Osteoblast (primary cell): Measurements from ENCODE around the gene PKIG. TPM values are rescaled to one million over a fixed set of nuclear protein-coding genes. Genes with fewer than 3 reads are reported as not detected.
A peak's percentile ranks its signal among the peaks of the same experiment; 100 is the strongest.

Experiments used
- DNase-seq: peaks from one replicate; pipeline ENCODE4 v3.0.0; 2011; ENCODE audit warnings: low spot score, mixed read lengths; ENCODE audit not compliant: insufficient read length; ENCODE audit errors: missing footprints
- H2AFZ ChIP-seq: 2 replicates; pipeline ENCODE4 v1.6.0; 2011; ENCODE audit warnings: mild to moderate bottlenecking, low read length
- H3K27ac ChIP-seq: 2 replicates; pipeline ENCODE4 v1.5.1; 2011; ENCODE audit warnings: mild to moderate bottlenecking, low read depth, low read length, moderate library complexity
- H3K27me3 ChIP-seq: 2 replicates; pipeline ENCODE4 v1.6.0; 2012; ENCODE audit warnings: mild to moderate bottlenecking, control low read depth, inconsistent platforms, low read length, moderate library complexity; ENCODE audit not compliant: insufficient read depth
- H3K36me3 ChIP-seq: 2 replicates; pipeline ENCODE4 v1.5.1; 2011; ENCODE audit warnings: mild to moderate bottlenecking, low read length, control low read depth, moderate library complexity; ENCODE audit not compliant: insufficient read depth
- H3K4me1 ChIP-seq: 2 replicates; pipeline ENCODE4 v1.5.1; 2011; ENCODE audit warnings: mild to moderate bottlenecking, low read length, control low read depth, moderate library complexity; ENCODE audit not compliant: insufficient read depth
- H3K4me2 ChIP-seq: 2 replicates; pipeline ENCODE4 v1.6.0; 2011; ENCODE audit warnings: mild to moderate bottlenecking, low read length; ENCODE audit not compliant: insufficient read depth
- H3K4me3 ChIP-seq: fragments of 200-600 bp; sonication (generic); 3 replicates; pipeline ENCODE4 v1.5.1; 2012; ENCODE audit warnings: mild to moderate bottlenecking, low read length, inconsistent platforms; ENCODE audit not compliant: insufficient read depth
- H3K79me2 ChIP-seq: 2 replicates; pipeline ENCODE4 v1.6.0; 2012; ENCODE audit warnings: mild to moderate bottlenecking, low read length, control low read depth, inconsistent platforms; ENCODE audit not compliant: insufficient read depth
- H3K9me3 ChIP-seq: 2 replicates; pipeline ENCODE4 v1.5.1; 2011; ENCODE audit warnings: low read depth, low read length, control low read depth
- H4K20me1 ChIP-seq: 2 replicates; pipeline ENCODE4 v1.6.0; 2012; ENCODE audit warnings: mild to moderate bottlenecking, low read length, control low read depth; ENCODE audit not compliant: insufficient read depth
- CTCF ChIP-seq: IDR thresholded peaks from 2 replicates; pipeline ENCODE4 v1.5.1; 2011; ENCODE audit warnings: mild to moderate bottlenecking, low read depth, low read length, moderate library complexity; ENCODE audit errors: extremely low read depth
- total RNA-seq: library from RNA; depleted of rRNA; stranded (reverse); fragments of >200 nt; gene quantifications from 2 replicates; pipeline ENCODE4 v1.2.3, GENCODE V29; 2012

The PKIG gene
- total RNA-seq, 1 donor = 107 TPM

- TF ChIP-seq CTCF = no peak
Observed at GRCh38 chr20:44552050-44552449, 30.3 kb upstream of the PKIG start.

GRCh38 chr20:44552568-44552949 is 29.8 kb upstream of the PKIG start:
- Histone ChIP-seq H3K4me1 (peaks cover 34% of the 10 kb centered on the region), H2AFZ (peak overlapping the region; percentile 6), H3K27ac (peak overlapping the region; percentile 57)

More at GRCh38 chr20:44552050-44552449, 30.3 kb upstream of the PKIG start:
- H3K4me1 ChIP-seq = peaks cover 35% of the 10 kb centered on the region
- H3K79me2 ChIP-seq = peaks cover 23% of the 10 kb centered on the region
- H3K4me3 ChIP-seq = no peak overlapping the region
- no peaks in the 10 kb centered on the region for H4K20me1 ChIP-seq
- no peaks in the 10 kb centered on the region for H3K27me3 ChIP-seq
- no peak overlapping the region for H3K27ac ChIP-seq
- no peaks in the 10 kb centered on the region for H3K36me3 ChIP-seq
- no peaks in the 10 kb centered on the region for H3K9me3 ChIP-seq
- no peak for DNase-seq
- H3K4me2 ChIP-seq = no peak overlapping the region
- no peak overlapping the region for H2AFZ ChIP-seq

DNA sequence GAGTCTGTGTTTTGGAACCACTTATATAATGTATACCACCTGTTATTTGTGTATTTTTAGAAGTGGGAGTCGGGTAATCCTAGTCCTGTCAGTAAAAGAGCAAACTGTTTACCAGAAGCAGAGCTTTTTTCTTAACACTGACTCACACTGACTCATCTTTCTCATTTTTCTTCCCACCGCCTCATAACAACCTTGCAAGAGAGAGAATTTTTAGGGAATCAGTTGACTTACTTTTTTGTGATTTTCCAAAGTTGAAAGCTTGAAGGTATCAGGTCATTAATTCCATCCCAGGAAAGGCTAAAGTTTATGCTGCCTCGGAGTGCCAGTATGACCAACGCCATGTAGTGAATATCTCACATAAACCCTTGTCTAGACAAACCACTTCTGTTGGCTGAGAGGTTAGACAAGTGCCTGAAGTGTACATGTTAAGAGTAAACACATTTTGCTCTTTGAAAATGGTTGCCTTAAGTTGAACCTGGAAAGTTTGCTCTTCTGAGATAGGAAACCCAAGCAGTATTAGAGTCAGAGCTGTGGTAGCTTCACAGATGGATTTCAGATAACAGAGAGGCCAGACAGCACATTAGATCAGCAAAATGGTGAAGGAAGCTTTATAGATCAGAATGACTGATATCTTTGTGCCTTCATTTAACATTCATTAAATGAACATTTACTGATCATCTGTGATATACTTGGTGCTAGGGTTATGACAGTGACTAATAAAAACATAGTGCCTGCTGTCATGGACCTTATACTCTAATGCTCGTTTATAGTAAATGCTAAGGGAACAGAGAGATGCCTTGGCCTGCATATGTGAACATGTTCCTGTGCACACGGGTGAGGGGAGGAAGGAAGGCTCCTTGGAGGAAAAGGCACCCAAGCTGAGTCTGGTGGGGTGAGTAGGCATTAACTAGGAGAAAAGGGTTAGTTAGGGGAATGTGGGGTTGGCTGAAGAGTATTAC is 29.1 kb upstream of the PKIG start:
- peak overlapping the region; percentile 32 for H2AFZ ChIP-seq
- peak; percentile 76 for DNase-seq
- H4K20me1 ChIP-seq = no peaks in the 10 kb centered on the region
- peak overlapping the region; percentile 46 for H3K4me2 ChIP-seq
- no peak for TF ChIP-seq CTCF
- no peak overlapping the region for H3K4me3 ChIP-seq
- H3K27ac ChIP-seq = peak overlapping the region; percentile 57
- no peaks in the 10 kb centered on the region for H3K36me3 ChIP-seq
- no peaks in the 10 kb centered on the region for H3K27me3 ChIP-seq
- peaks cover 18% of the 10 kb centered on the region for H3K79me2 ChIP-seq
- peaks cover 28% of the 10 kb centered on the region for H3K4me1 ChIP-seq
- no peaks in the 10 kb centered on the region for H3K9me3 ChIP-seq

More at GRCh38 chr20:44552568-44552949, 29.8 kb upstream of the PKIG start:
- H4K20me1 ChIP-seq = no peaks in the 10 kb centered on the region
- H3K36me3 ChIP-seq = no peaks in the 10 kb centered on the region
- peaks cover 19% of the 10 kb centered on the region for H3K79me2 ChIP-seq
- TF ChIP-seq CTCF = no peak
- no peaks in the 10 kb centered on the region for H3K9me3 ChIP-seq
- no peaks in the 10 kb centered on the region for H3K27me3 ChIP-seq
- no peak overlapping the region for H3K4me3 ChIP-seq
- H3K4me2 ChIP-seq = peak overlapping the region; percentile 46
- no peak for DNase-seq

GRCh38 chr20:44559302-44559701 is 23.1 kb upstream of the PKIG start:
- no peaks in the 10 kb centered on the region for H4K20me1 ChIP-seq
- H3K4me1 ChIP-seq = peaks cover 3% of the 10 kb centered on the region
- DNase-seq = no peak
- H3K79me2 ChIP-seq = peaks cover 6% of the 10 kb centered on the region
- TF ChIP-seq CTCF = no peak
- no peak overlapping the region for H2AFZ ChIP-seq
- H3K27me3 ChIP-seq = no peaks in the 10 kb centered on the region
- no peaks in the 10 kb centered on the region for H3K9me3 ChIP-seq
- no peak overlapping the region for H3K4me3 ChIP-seq
- H3K4me2 ChIP-seq = no peak overlapping the region
- H3K36me3 ChIP-seq = no peaks in the 10 kb centered on the region
- H3K27ac ChIP-seq = no peak overlapping the region
